ENCODE data around the gene RP9. TPM values are rescaled to one million over a fixed set of nuclear protein-coding genes. Genes with fewer than 3 reads are reported as not detected.

Gene RP9
- total and polyA plus RNA-seq, 2 of the 13 experiments (the other 11 are each of a cell fraction or from before 2014, with no cell fraction given): 14.2 to 18.6 TPM

GRCh38 chr7:33087858-33088257, 21.3 kb downstream of the RP9 start:
- DNase-seq (ENCODE audit: low spot score) (no peak), ATAC-seq (no peak), FAIRE-seq (no peak)
- in situ Hi-C loops (cut with HindIII; ENCODE audit: extremely low pct_ligation_motif_present, low pct_unique_long_range_greater_than_20kb) (no loop called here), intact Hi-C loops (cut with micrococcal nuclease; ENCODE audit: unreplicated experiment) (no loop called here)
- Histone ChIP-seq H3K27me3 (ENCODE audit: control insufficient read depth in 1 of 2, insufficient read depth in 2 of 2, low read length in 2 of 2) (no peaks in the 10 kb centered on the region), H3K4me2 (ENCODE audit: low read depth, low read length) (no peak overlapping the region), H3K27ac (ENCODE audit: extremely low read length, insufficient read depth, low read length) (no peak overlapping the region), H3K9ac (ENCODE audit: insufficient read depth, low read depth, low read length) (no peak overlapping the region), H2AFZ (ENCODE audit: low read length) (no peak overlapping the region), H3K4me1 (ENCODE audit: insufficient read depth, low read length) (no peaks in the 10 kb centered on the region), H4K20me1 (ENCODE audit: insufficient read depth, low read length) (no peaks in the 10 kb centered on the region), H3K79me2 (ENCODE audit: insufficient read depth, low read length) (no peaks in the 10 kb centered on the region), H3K36me3 (replicated peaks in 1 of 2; ENCODE audit: control insufficient read depth in 1 of 2, insufficient read depth in 2 of 2, low read length in 2 of 2) (no peaks in the 10 kb centered on the region), H3K9me3 (ENCODE audit: low read length) (no peaks in the 10 kb centered on the region; the same call in 1 of the 2 replicates), H3K4me3 (replicated peaks in 1 of 3; ENCODE audit: insufficient read depth in 1 of 3, low read depth in 2 of 3, low read length in 3 of 3) (no peak overlapping the region)
- WGBS (ENCODE audit: low lambda C conversion rate): 58% methylated on average over 2 of the region's 2 CpGs
- ChIA-PET POLR2A (no interaction called here), CTCF (ENCODE audit: low intra/inter-chr PET ratio, low total read pairs) (no interaction called here)
- TF ChIP-seq ZNF713 (CRISPR knock-in tag; IDR thresholded peaks at IDR 0.05) (no peak), TP53 (CRISPR knock-in tag; conservative IDR thresholded peaks at IDR 0.05) (no peak), KMT2A (CRISPR knock-in tag; IDR thresholded peaks at IDR 0.05) (no peak), PHF8 (CRISPR knock-in tag; IDR thresholded peaks at IDR 0.05) (no peak), HDAC1 (CRISPR knock-in tag; IDR thresholded peaks at IDR 0.05) (no peak), ZNF296 (CRISPR knock-in tag; conservative IDR thresholded peaks at IDR 0.05) (no peak), ZNF12 (CRISPR knock-in tag; IDR thresholded peaks at IDR 0.05) (no peak), MATR3 (CRISPR knock-in tag; IDR thresholded peaks at IDR 0.05) (no peak), TRIM24 (CRISPR knock-in tag; IDR thresholded peaks at IDR 0.05) (no peak), TFE3 (CRISPR knock-in tag; IDR thresholded peaks at IDR 0.05) (no peak), ZNF205 (CRISPR knock-in tag; IDR thresholded peaks at IDR 0.05) (no peak), CREB3 (CRISPR knock-in tag; IDR thresholded peaks at IDR 0.05) (no peak), GABPB1 (CRISPR knock-in tag; IDR thresholded peaks at IDR 0.05) (no peak)
- no TSS peak for BruUV-seq (replicated peaks)
